Rectal smooth muscle tissue (tissue), 1 donor: ENCODE measurements around the gene TOB2.

Experiments
- H3K27ac ChIP-seq: one replicate; pipeline ENCODE4 v1.7.0; 2013; ENCODE audit warnings: low read depth, low read length, inconsistent platforms
- H3K27me3 ChIP-seq: one replicate; pipeline ENCODE4 v1.7.0; 2013; ENCODE audit warnings: low read length; ENCODE audit not compliant: control insufficient read depth, insufficient read depth
- H3K36me3 ChIP-seq: one replicate; pipeline ENCODE4 v1.7.0; 2013; ENCODE audit warnings: low read length; ENCODE audit not compliant: control insufficient read depth, insufficient read depth
- H3K4me1 ChIP-seq: one replicate; pipeline ENCODE4 v1.7.0; 2013; ENCODE audit warnings: low read length; ENCODE audit not compliant: control insufficient read depth, insufficient read depth
- H3K4me3 ChIP-seq: one replicate; pipeline ENCODE4 v1.7.0; 2013; ENCODE audit warnings: low read length
- H3K9ac ChIP-seq: one replicate; pipeline ENCODE4 v1.7.0; 2013; ENCODE audit warnings: low read length

Gene TOB2

DNA sequence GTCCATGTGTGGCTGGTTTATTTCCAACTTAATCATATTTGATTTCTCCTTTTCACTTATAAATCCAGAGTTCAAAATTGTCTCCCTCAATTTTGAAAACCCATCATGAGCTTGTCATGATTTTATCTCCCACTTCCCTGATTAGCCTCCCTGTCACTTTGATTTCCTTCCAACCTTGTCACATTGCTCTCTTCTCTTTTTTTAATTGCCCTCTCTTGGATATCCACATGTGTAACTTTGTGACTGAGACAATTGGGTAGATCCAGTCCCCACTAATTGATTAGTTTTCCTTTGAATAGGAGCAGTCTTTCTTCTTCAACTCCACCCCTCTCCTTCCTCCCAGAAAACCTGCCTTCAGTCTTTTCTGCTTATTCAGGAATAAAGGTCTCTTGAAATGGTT, 62.5 kb downstream of the TOB2 start:
- H3K4me1 ChIP-seq: peaks cover 15% of the 10 kb centered on the region
- peaks cover 12% of the 10 kb centered on the region for H3K36me3 ChIP-seq
- H3K9ac ChIP-seq: no peak overlapping the region
- no peak overlapping the region for H3K27ac ChIP-seq
- no peak overlapping the region for H3K4me3 ChIP-seq
- H3K27me3 ChIP-seq: no peaks in the 10 kb centered on the region
